GM19468 (cell line): Measurements from ENCODE around the gene ZNF267.
A peak's percentile ranks its signal among the peaks of the same experiment; 100 is the strongest.
"Not testable (repeated sequence)": the region's sequence is repeated elsewhere in the genome, so short reads cannot be mapped to it uniquely, and the experiment has no call there.

ENCODE experiments used
- ATAC-seq: cut with Tn5 transposase; IDR thresholded peaks from one replicate; pipeline ENCODE4 v1.9.1; 2021; ENCODE audit warnings: mild to moderate bottlenecking, moderate library complexity, moderate number of reproducible peaks; ENCODE audit not compliant: unreplicated experiment; ENCODE audit errors: extremely low read depth

ZNF267 gene

DNA sequence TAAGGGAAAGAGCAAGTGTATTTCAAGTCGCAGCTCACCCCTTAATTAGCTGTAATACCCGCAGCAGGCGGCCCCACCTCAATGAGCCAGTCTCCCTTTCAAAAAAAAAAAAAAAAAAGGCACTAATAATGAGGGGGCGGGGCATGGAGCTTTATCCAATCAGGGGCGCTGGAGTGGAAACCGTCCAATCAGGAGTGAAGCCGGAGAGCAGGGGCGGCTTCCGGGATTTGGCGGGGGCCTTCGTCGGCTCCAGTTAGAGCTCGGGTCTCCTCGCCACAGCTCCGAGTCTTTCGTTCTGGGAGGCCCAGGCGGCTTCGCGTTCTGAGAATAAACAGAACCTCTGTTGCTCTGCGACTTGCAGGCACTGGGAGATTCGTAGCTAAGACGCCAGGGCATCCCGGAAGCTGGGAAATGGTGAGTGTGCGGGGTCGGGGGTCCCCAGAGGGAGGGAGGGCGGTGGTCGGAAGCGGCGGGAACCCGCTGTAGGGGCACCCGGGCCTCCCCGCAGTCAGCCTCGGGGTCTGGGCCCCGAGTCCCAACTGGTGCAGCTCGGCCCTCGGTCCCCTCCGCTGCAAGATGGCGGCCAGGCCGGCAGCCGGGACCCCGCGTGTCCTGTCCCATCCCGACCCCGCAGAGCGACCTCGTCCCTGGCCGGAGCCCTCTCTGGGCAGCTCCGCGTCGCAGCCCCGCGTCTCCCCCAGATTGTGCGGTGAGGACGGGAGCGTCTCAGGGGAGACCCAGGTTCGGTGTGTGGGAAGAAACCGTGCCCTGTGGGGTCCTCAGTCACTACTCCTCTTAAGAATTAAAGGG lies at the start of gene ZNF267:
TSS of gene ZNF267 (plus strand) at position 252 of the 810 bp plus-strand sequence. CDS start at position 412, 160 bp downstream.
- peak; percentile 36 for ATAC-seq

DNA sequence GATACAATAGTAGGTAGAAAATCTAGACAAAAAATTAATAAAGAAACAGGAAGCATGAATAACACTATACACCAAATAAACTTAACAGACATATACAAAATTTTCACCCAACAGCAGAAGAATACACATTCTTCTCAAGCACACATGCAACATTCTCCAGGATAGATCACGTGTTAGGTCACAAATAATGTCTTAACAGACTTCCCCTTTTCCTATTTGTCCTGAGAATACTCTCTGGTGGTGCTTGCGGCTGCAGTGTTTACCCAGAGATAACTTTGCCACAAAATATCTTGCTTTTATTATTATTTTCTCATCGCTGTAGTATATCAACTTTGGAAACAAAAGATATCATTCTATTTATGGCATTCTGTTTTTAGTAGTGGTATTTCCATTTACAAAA lies 40.6 kb upstream of the ZNF267 start:
- ATAC-seq: no peak

DNA sequence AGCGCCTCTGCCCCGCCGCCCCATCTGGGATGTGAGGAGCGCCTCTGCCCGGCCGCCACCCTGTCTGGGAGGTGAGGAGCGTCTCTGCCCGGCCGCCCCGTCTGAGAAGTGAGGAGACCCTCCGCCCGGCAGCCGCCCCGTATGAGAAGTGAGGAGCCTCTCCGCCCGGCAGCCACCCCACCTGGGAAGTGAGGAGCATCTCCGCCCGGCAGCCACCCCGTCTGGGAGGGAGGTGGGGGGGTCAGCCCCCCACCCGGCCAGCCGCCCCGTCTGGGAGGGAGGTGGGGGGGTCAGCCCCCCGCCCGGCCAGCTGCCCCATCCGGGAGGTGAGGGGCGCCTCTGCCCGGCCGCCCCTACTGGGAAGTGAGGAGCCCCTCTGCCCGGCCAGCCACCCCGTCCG lies 37.2 kb upstream of the ZNF267 start:
- not testable (repeated sequence) for ATAC-seq

DNA sequence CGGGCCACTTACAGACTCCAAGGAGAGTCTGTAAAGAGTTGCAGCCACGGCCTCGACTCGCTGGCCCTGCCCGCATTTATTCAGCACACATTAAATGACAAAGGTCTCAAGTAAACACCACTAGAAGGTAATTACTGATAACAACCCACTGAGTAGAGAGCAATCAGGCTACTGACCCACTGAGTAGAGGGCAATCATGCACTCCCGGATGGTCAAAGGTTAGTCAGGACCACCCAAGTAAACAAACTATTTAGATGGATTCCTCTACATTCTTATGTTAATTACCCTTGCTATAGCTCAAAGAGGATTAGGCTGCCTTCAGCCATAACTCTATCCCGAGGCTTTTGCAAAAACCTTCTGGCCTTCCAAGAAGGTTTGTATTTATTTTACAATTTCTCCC lies 30.7 kb upstream of the ZNF267 start:
- no peak for ATAC-seq

DNA sequence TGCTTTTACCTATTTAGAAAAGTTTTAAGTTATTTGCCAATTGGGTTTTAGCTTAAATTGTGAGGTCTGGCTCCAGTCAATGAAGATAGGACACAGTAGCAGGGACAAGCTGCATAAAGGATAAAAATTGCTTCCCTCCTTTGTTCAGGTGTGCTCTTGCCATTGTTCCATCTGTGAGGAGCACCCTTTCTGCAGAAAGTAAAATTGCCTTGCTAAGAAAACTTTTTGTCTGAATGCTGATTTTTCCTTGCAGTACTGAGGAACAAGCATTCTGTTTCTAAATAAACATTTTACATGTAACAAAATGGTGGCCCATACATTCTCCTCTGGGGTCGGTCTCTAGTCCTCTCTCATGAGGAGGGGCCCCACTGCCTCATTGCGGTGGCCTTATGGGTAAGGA lies 25.0 kb upstream of the ZNF267 start:
- not testable (repeated sequence) for ATAC-seq

DNA sequence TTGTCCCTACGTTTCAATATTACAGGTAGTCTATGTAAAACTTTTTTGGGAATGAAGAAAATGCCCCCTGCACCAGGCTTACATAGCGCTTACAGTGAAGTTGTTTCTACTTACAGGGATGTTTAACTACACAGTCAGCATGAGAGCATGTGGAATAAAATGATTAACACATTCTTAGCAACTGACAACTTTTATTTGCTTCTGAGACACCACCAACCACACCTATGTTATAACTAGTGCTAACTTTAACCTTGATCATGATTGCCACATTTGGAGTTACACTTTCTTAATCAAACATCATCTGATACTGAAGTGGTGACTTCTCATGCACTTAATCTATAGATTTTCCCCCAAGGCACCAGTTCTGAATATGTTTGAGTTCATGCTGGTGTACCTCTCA lies 20.3 kb upstream of the ZNF267 start:
- no peak for ATAC-seq

DNA sequence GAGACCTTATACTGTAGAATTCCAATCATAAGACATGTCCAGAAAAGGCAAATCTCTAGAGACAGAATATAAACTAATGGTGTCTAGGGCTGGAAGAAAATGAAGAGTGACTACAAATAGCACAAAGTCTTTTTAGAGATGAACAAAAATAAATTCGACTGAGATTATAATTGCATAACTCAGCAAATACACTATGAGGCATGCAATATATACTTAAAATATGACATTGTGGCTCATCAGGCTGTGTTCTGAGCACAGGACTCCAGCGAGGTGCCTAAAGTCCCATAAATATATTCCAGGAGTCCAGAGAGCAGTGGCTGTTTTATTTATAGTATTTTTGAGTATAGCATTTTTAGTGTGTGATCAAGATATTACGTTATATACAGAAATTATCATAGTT lies 13.1 kb upstream of the ZNF267 start:
- ATAC-seq: no peak

DNA sequence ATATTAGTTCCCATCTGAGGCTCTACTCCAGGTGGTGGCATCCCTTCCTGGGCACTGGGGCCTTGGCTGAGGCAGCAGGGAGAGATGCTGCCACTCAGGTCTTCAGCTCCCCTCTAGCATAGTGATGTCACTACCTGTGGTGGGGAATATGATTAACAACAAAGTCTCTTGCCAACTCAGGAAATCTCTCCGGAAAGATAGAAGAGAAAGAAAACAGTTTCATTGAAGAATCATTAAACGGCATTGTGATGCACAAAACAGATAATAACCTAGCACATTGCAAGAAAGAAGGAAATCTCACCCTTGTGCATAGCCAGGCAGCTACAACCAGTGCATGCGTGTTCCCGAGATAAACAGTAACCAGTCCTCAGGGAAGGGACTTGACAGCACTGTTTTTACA lies 12.2 kb upstream of the ZNF267 start:
- no peak for ATAC-seq

DNA sequence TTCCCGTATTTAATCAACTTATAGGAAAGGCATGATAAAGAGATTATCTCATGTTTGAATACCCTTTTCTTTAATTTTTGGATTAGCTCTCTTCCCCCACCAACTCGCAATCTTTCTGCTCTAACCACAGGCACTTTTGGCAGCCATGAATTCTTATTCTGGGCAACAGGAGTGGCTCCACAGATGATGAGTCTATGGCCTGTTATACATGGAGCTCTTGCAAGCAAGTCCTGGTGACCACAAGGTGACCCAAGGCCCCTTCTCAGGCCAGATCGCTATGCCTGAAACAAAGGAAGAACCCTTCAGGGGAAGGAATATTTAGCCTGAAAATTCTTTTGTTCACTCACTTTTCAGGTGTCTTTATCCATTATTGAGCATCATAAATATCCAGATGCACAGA lies 10.8 kb upstream of the ZNF267 start:
- ATAC-seq: no peak

DNA sequence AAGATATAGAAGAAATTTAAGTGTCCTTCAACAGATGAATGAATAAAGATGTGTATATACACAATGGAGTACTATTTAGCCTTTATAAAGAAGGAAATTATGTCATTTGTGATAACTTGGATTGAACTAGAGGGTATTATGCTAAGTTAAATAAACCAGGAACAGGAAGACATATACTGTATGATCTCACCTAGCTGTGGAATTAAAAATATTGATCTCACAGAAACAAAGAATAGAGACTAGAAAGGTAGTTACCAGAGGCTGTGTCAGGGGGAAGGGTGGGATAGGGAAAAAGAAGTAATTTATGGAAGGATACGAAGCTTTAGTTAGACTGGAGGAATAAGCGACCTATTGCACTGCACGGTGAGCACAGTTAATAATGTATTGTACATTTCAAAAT lies 5.4 kb upstream of the ZNF267 start:
- no peak for ATAC-seq

DNA sequence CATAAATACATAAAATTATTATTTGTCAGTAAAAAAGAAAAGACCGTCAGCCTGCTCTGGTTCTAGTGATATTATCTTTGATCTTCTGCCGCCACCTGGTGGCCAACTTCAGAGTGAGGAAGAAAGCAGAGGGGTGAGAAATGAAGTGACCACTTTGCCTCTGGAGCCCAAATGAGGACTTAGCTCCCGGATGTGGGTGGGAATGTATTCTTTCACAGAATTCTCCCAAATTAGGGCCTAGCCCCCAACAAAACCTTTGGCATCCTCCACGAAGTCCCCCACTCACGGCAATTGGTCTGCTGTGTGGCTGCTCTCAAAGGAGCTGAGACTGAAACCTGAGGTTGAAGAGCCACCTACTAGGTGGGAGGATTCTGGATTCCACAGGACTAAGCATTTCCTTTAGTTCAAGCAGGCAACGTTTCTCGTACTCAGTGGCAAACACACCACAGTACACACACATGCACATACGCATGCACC lies 4.9 kb upstream of the ZNF267 start:
- ATAC-seq: no peak

DNA sequence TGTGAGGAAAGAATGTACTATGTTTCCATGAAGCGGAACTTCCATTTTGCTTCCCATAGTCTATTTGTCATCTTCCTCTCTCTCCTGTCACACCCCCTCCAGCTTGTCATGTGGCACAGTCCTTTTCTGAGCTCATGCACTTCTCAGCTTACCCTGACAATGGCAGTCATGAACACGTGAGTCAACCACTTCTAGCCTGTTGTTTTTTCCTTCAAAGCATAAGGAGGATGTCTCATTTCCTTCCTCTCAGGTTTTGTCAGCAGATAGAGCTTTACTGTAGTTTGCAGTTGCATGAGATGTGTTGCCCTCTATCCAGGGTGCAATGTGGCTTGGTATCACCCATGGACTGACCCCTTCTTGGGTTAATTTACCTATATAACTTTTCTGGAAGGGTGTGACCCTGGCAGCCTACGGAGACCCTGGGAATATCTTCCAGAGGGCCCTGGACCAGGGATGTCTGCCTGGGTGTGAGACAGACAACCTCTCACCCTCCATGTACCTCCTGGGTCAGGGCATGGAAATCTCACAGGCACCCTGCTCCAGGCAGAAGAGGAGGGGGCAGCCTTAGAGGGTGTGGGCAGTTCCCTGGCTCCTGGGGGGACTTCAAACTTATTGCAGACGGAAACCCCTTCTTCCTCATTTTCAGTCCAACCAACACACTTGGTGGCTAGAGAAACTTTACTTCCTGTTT lies 4.0 kb upstream of the ZNF267 start:
- ATAC-seq: no peak

DNA sequence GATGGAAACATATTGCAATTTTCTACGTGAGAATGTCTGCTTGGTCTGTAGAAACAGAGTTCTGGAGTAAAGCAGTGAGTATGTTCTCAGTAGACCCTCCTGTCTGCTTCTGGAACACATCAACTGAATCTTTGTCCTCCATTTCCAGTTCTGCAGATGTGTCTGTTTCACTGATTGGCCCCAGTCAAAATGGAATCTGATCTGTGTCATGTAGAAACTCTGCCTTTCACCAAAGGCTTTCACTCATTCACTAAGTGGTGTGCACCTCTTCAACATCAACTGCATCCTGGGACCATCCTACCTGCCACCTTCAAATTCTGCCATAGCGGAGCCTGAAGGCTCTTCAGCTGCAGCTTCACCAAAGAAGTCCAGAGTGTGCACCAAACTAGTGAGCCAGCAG lies 2.8 kb upstream of the ZNF267 start:
- no peak for ATAC-seq

DNA sequence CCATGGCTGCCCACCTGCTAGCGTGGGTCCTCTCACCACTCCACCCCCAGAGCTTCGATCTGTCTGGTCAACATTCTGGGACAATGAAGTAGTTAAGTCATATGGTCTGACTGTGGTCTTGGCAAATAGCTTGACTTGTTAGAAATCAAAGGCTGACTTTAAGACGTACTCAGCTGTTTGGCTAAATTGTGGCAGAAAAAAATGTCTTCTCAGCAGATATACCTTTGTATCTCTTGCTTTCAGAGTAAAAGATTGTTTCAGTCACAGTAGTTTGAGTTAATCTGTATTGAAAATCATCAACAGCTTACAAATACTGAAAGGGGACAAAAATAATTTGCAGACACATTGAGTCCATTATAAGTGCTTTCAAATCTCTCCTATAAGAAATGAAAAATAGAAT lies 2.1 kb upstream of the ZNF267 start:
- ATAC-seq: no peak

DNA sequence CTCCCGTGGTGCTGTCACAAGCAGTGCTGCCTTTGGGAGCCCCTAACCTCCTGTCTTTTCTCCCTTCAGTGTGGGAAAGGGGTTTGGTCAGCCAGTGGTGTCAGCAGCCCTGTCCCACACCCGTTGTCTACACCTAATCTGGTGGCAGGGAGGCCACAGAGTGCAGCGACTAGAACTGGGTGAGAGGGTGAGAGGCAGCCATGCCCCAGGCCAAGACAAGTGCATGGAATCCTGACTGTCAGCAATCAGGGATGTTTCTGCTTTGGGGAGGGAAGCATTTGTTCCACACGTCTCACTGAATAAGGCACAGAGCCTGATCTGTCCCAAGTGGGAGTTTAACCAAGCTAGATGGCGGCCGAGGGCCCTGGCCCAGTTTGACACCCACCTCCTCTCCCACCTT lies 1.4 kb upstream of the ZNF267 start:
- ATAC-seq: no peak

DNA sequence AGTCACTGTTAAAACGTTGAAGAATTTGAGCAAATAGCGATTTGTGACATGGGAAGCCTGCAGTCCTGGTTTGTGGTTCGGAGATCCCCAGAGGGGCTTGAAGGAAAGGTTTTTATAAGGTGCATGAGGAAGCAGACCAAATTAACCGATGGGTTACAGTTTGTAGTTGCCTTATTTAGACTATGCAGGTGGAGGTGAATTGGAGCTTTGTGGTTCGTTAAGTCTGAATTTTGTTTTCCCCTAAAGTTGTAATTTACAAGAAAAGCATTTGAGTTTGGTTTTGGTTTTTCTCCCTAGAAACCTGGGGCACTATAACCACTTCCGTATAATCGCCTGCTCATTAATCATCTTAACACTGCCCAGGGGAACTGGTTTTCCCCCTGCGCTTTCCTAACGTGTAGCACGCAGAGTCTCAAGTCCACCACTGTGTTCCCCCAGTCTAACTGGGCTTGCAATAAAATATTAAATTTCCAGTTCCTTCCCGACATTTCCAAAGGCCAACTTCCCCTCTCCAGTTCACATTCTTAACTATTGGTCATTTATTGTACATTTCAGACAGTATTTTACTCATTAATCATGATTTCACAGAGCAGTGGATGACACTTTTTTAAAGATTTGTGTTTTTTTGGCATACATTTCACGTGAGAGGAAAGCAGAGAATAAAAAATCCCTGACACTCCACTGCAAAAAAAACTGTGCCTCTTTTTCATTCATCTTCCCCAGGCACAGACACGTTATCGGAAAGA lies 932 bp downstream of the ZNF267 start:
- no peak for ATAC-seq

DNA sequence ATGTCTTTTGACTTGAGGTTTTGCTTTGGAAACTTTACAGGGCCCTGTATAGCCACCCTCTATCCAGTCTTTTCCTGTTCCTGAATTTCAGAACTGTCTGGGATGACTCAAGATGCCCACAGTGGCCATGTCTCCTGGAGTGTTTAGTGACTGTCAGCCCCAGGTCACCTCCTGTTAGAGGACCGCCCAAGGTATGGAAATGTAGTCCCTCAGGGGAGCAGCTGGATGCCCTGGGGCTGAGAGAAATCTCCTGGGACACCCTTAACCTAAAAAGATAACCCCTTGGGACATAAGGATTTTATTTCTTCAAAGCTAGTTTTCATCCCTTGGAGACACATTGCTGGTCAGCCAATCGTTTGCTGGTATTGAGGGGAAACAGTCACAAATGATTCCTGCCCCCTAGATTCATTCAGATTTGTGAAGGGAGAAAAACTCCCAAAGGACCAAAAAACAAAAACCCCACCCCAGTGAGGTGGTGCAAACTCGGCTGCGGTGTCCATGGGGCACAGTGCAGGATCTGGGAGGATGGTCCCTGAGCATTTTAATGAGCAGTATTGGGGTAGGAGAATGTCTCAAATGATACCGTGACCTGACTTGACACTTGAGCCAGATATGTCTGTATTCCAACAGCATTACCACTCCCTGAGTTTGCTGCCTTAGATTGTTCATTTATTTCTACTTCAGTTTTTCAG lies 1.7 kb downstream of the ZNF267 start:
- no peak for ATAC-seq

DNA sequence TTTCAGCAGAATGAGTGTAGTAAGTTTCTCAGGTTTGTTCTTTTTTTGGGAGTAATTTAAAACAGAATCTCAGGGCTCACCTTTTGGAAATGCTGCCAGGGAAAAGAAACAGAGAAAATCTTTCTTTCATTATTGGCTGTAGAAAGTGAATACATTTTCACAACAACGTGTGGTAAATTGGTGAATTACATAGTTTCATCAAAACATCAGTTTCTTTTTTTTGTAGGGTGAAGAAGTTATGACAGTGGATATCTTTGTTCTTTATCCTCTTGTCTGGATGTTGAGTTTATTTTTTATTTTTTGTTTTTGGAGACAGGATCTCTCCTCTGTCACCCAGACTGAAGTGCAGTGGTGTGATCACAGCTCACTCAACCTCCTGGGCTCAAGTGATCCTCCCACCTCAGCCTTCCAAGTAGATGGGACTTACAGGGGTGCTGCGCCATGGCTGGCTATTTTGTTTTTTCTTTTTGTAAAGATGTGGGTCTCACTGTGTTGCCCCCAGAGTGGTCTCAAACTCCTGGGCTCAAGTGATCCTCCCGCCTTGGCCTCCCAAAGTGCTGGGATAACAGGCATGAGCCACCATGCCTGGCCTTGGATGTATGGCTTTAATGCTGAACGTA lies 2.4 kb downstream of the ZNF267 start:
- ATAC-seq: no peak

DNA sequence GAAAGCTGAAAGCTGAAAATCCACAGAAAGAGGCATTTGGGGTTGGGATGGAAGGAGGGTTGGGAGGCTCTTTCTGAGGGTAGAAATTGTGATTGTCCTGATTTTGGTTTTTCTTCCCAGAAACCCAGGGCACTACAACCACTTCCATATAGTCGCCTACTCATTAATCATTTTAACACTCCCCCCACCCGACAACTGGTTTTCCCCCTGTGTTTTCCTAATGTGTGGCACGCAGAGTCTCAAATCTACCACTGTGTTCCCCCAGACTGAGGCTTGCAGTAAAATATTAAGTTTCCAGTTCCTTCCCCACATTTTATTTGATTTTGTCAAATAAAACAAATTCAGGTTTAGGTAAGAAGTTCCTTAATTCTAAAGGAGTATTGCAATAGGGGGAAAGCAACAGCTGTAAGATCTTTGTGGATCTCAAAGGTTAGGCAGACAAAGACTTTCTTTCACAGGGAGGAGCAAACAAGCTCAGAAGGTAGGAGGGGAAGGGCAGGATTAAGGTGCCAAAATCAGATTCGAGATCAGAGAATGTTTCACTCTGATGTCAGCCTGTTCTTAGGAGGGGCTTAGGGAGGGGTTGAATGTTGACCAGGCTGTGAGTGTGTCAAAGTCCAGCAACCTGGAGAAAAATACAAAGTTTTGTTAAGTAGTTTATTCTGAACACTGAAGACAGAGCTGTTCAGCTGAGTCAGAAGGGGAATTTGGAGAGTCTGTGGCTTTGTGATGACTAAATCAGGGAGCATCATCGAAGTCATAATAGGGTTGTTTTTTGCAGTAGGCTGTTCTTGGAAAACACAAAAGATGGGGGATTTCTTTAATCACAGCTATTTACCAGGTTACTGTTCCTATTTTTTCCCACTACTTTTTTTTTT lies 3.6 kb downstream of the ZNF267 start:
- ATAC-seq: no peak
